LNCAP (cell line): Measurements from ENCODE around the gene LRRC42.

Experiments
- CTCF ChIP-seq: fragments of 450-650 bp; IDR thresholded peaks from 2 replicates; pipeline ENCODE4 v1.5.1; 2017; ENCODE audit warnings: mild to moderate bottlenecking

Gene LRRC42

DNA sequence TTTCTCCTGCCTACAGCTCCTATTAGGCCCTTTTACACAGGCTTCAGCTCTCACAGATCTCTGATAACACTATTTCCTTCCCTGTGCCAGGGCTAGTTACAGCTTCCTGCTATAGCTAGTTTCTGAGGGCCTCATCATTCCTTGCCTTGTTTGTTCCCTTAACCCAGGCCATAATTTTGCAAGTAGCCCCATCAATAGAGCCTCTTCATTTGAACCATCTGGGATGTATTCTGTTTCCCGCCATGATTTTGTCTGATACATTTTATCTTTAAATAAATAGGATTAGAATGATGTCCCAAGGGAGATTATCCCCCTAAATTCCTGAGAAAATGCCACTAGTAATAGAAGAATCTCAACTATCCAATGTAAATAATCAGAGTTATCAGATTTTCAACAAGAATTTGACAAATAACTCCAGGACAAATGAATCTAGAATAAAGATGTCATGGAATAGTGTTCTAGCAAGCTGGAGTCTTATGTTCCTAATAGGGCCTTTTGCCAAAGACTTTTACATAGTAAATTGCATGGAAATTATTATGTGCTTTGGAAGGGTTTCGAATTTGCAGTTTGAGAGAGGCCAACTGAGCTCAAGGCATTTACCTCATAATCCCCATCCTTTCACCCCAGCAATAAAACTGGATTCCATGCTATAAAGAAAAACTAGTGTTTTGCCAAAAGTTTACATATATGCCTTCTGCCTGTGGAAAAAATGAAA lies 16.7 kb upstream of the LRRC42 start:
- TF ChIP-seq CTCF = no peak

DNA sequence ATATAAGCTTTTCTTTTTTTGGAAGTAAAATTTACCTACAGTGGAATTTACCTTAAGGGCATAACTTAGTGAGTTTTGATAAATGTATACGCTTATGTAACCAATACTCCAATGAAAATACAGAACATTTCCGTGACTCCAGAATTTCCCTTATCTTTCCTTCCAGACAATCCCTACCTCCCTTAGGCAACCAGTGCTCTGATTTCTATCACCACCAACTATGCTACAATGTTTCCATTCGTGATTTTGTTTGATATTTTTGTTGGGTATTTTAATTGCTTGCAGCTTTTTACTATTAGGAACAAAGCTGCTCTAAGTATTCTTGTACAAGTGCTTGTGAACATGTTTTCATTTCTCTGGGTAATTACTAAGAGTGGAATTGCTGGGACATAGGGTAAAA lies 15.2 kb upstream of the LRRC42 start:
- TF ChIP-seq CTCF = no peak

GRCh38 chr1:53931523-53931922 lies 14.6 kb upstream of the LRRC42 start:
- no peak for TF ChIP-seq CTCF

- no peak for TF ChIP-seq CTCF
Observed at GRCh38 chr1:53934170-53934765, 11.9 kb upstream of the LRRC42 start.

- no peak for TF ChIP-seq CTCF
Observed at GRCh38 chr1:53936430-53936829, 9.7 kb upstream of the LRRC42 start.

DNA sequence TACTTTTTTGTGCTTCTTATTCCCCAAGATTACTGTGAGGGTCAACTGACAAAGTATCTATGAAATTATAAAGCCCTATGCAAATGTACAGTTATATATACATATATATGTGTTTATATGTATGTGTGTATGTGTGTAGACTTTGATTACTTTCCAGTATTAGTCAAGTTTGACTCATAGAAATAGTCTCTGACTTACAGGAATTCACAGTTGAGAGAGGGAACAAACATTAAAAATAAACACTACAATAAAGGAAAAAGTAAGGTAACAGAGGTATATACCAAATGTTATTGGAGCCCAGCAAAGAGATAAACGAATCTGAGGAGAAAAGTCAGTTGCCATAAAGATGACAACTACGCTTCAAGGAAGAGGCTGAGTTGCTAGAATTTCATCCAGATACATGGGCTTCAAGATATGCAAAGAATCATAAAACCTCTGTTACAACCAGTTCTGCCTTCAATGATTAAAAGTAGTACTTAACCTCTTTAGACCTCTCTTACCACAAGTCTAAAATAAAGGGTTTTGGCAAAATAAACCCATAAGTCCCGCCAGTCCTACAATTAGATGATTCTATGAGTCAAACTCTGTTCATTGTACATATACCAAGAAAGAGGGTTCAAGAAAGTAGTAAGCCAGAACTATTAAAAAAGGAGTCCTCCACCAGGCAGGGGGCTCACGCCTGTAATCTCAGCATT lies 7.9 kb upstream of the LRRC42 start:
- TF ChIP-seq CTCF = no peak

GRCh38 chr1:53942127-53942957 lies 3.8 kb upstream of the LRRC42 start:
- TF ChIP-seq CTCF = no peak
